NOMO-1 treated with DMSO at 0.1 percent for 48 hours (cell line): ENCODE data around the gene HJURP.

Experiments
- DNase-seq: peaks from one replicate; lab custom pipeline; 2025; ENCODE audit not compliant: unreplicated experiment; lab: John Stamatoyannopoulos, UW

HJURP gene

DNA sequence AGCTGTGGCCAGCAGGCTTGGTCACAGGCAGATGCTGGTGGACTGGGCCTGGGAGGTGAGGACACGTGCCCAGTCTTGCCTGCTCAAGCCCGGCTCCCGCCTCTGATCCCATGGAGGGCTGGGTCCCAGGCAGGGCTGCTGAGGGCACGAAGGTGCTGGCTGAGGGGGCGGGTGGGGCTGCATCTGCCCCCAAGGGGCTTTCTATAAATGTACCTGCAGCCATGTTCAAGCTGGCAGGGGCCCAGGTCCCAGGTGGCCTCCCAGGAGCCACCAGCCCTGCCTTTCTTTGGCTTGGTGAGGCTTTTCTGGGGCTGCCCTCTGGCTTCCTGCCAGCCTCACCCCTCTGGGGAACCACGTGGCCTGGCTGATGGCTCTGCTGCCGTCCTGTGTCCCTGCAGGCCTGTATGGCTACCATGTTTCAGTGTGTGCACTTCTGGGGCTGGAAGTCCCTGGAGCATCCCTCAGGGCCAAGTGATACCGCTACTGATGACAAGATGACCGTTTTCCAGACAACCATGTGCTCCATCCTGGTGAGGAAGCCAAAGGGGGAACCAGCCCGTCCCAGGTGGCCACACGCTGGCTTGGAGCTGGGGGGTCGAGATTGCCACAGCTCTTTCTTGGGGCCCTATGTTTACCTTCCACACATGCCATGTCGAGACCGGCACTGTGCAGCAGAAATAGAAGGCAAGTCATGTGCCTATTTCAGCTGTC, 23.2 kb downstream of the HJURP start:
- no peak for DNase-seq

GRCh38 chr2:233830111-233830802, 24.1 kb downstream of the HJURP start:
- DNase-seq = no peak

- no peak for DNase-seq
Observed at GRCh38 chr2:233829193-233830110, 24.9 kb downstream of the HJURP start.

- no peak for DNase-seq
Observed at GRCh38 chr2:233828546-233829192, 25.7 kb downstream of the HJURP start.

DNA sequence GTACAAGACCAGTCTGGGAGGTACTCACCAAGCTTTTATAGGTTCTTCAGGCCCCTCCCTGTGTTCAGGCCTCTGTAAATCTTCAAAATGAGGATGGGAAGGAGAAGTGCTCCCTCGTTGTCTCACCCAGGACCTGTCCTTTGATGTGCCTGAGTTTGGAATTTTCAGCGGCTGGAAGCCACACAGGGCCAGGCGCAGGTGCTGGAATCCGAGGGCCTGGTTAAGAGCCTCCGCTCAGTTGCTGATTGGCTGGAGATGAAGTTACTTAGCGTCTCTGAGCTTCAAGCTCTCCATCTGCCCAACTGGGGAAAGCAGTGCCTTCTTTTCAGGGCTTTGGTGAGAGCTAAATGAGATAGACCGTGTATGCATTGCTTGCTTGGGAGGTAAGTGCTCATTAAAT, 30.0 kb downstream of the HJURP start:
- no peak for DNase-seq

DNA sequence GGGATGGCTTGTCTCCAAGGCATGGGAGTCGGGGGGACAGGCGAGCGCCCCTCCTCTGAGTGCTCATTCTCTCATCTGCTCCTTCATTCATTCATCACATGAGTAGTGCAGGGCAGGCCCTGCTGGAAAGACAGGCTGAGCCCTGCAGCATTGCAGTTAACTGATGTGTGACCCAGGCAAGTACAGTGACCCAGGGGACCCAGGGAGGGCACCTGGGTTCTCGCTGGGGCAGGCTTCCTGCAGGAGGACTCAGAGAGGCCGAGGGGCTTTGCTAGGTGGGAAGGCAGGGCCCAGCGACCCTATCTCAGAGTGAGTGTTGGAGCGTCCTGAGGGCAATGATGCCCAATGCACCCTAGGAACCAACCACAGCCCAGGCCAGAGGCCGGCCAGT, 30.6 kb downstream of the HJURP start:
- DNase-seq = no peak

GRCh38 chr2:233822781-233823730, 31.3 kb downstream of the HJURP start:
- no peak for DNase-seq

- DNase-seq = no peak
Observed at GRCh38 chr2:233822101-233822771, 32.1 kb downstream of the HJURP start.

DNA sequence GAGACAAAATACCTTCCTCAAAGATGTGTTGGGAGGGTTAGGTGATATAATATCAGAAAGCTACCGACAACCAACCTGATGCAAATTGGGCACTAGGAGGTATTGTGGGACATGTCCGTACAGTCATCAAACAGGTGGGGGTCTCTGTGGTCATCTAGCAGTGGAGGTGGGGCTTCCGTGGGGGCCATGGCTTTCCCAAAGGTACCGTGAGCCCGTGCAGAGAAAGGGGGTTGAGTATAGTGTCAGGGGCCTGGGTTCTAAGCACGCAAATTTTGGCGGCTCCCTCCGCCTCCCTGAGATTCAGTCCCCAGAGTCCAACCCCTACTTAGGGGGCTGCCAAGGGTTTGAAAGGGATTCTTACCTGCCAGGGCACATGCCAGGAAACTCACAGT, 32.6 kb downstream of the HJURP start:
- no peak for DNase-seq

GRCh38 chr2:233821196-233821595, 33.1 kb downstream of the HJURP start:
- no peak for DNase-seq

DNA sequence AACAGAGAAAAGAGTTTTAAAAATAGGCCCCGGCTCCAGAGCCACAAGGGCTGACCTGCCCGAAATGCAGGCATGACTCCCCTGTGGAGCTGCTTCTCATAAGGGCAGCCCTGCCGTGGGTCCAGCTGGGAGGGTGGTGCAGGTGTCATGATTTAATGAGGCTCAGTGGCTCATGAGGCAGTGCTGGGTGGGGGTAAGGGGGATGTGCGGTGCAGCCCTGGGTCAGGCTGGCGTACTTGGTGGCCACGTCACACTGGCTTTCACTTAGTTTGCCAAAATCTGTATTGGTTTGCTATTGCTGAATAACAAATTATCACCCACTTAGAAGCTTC, 33.6 kb downstream of the HJURP start:
- no peak for DNase-seq

DNA sequence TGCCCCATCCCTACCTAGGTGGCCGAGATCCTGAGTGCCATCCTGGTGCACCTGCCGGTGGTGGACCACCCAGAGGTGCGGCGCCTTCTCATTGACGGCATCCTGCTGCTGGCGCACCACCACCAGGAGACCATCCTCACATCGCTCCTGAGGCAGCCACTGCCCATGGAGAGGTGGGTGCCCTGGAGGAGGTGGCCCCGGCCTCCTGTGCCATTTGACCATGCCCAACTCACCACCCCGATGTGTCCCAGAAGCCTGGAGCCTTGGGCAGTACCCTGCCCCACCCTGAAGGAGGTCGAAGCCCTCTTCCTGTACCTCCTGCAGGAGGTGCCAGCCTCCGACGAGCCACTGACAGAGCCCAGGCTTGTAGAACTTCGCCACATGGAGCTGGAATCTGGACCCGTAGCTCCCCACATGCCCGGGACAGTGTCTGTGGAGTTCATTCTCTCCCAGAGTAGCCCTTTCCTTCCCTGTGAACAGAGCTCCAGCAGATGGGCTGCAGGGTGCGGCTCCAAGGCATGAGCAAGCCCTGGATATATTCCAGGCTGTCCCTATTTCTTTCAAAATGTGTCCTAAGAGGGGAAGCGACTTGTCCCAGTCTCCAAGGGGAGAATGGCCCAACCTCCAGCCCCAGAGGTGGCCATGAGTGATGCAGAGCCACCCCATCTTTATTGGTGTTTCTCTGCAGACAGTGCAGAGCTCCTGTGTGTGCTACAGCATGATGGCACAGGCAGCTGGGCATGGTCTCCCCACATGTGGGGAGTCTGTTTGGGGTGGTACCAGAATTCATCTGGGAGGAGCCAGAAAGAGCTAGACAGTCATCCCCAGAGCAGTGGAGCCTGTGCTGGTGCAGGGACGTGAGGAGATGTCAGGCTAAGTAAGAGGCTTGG, 34.2 kb downstream of the HJURP start:
- no peak for DNase-seq

DNA sequence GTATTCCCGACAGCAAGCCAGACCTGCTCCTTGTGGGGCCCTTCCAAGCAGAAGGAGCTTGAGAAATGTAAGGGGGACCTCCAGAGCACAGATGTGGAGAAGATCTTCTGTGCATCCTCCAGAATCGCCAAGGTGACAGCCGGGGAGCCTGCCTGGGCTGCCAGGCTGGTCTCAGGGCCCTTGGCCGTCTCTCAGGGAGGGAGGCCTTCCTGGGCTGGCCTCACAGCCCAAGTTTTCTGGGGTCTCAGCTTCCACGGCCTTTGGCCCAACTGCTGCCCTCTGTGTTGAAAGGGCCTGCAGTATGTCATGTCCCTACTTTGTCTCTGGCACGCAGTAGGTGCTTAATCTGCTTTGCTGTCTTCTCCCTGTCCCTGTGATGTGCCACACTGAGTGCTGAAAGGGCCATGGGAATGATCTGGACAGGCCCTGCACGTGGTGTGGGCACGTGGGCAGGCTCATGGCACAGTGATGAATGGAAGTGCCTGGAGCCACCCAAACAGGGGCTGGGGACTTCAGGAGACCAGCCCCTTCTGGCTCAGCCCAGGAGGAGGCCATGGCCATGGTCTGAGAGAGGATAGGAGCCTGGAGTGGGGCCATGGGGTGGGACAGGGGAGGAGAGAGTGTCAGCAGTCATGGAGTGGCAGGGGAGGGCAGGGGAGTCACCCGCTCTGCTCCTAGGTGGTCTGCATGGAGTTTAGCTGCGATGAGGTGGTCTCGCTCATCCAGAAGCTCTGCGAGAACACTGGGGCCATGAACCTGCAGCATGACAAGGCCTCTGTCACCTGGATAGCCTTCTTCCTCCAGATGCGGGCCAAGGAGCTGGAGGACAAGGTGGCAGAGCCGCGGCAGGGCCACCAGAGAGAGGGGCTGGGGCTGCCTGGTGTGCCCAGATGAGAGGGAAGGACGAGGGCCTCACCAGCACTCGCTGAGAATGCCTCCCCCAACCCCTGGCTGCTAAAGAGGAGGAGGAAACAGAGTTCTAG, 35.4 kb downstream of the HJURP start:
- no peak for DNase-seq

DNA sequence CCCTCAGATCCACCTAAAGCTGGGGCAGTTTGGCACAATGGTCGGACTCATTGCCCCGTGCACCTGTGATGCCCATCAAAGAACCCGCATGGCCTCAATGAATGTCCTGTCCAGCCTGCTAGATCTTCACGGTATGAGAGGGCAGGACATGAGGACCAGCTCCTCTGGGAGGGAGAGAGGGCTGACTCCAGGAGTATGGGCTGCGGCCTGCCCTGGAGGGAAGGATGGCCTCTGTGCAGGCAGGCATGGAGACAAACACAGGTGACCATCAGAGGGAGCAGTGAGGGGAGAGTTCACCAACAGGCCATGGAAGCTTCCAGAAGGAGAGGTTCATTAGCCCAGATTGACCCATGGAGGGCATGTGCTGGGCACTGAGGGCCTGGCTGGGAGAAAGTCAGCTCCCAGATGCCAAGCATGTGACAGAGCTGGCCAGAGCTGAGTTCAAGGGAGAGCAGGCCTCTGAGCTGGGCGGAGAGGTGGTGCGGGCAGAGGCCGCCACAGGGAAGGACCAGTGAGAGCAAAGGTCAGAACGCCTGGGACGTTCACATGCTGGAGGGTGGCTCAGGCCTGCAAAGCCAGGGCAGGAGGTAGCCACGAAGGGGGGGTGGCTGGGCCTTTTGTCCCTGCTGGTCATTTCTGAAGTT, 36.2 kb downstream of the HJURP start:
- DNase-seq = no peak

GRCh38 chr2:233817361-233817911, 36.9 kb downstream of the HJURP start:
- DNase-seq = no peak

- DNase-seq = no peak
Observed at GRCh38 chr2:233816771-233817170, 37.6 kb downstream of the HJURP start.

DNA sequence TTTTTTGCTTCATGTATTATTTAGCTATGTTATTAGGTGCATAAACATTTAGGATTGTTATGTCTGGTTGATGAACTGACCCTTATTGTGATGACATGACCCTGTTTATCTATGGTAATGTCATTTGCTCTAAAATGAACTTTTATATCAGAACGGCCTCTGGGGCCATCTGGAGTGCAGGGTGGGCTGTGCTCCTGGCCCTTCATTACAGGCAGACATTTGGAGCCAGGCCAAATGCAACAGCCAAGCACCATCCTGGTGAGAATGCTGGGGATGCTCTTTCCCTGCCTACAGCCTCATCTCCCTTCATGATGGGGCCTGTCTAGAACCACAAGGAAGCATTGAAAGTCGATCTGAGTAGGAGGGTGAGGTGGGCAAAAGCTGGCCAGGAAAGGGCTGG, 38.0 kb downstream of the HJURP start:
- DNase-seq = no peak
